HepG2 (cell line): ENCODE results near the gene AEBP1. TPM values are rescaled to one million over a fixed set of nuclear protein-coding genes. Genes with fewer than 3 reads are reported as not detected.

Source experiments
- ASH2L ChIP-seq: fragments of 300-600, 200-600 bp; sonication (generic); IDR thresholded peaks from 2 replicates; pipeline ENCODE4 v1.7.0; 2017; ENCODE audit warnings: low read depth, mild to moderate bottlenecking, moderate library complexity, mixed read lengths, low read length; ENCODE audit not compliant: insufficient read length
- CEBPB ChIP-seq: IDR thresholded peaks from 2 replicates; pipeline ENCODE4 v1.6.1; 2011; ENCODE audit warnings: low read depth, low read length, improper control_type of control experiment, borderline replicate concordance
- CREB3 ChIP-seq: sonication (generic); formaldehyde crosslinking; IDR thresholded peaks from 2 replicates; pipeline ENCODE4 v1.5.0; 2020; ENCODE audit warnings: missing genetic modification reagents
- HDAC1 ChIP-seq: sonication (generic); formaldehyde crosslinking; IDR thresholded peaks from 2 replicates; pipeline ENCODE4 v1.5.1; 2020; ENCODE audit warnings: mild to moderate bottlenecking, missing genetic modification reagents
- KAT2B ChIP-seq: fragments of 150-350 bp; IDR thresholded peaks from 2 replicates; pipeline ENCODE4 v1.6.1; 2014; ENCODE audit warnings: low read depth, low read length, borderline replicate concordance
- KAT7 ChIP-seq: IDR thresholded peaks from 2 replicates; pipeline ENCODE4 v1.6.1; 2018; ENCODE audit warnings: borderline replicate concordance, missing compliant biosample characterization
- KLF11 ChIP-seq: IDR thresholded peaks from 2 replicates; pipeline ENCODE4 v1.6.1; 2016; ENCODE audit warnings: missing compliant biosample characterization
- MAFG ChIP-seq: sonication (generic); formaldehyde crosslinking; IDR thresholded peaks from 2 replicates; pipeline ENCODE4 v1.5.1; 2020; ENCODE audit warnings: mild to moderate bottlenecking, missing genetic modification reagents
- MTF1 ChIP-seq: sonication (generic); formaldehyde crosslinking; IDR thresholded peaks from 2 replicates; pipeline ENCODE4 v1.5.0; 2020; ENCODE audit warnings: missing genetic modification reagents
- MXI1 ChIP-seq: IDR thresholded peaks from 3 replicates; pipeline ENCODE4 v1.6.1; 2012; ENCODE audit warnings: low read depth, low read length, inconsistent platforms, borderline replicate concordance
- NFE2 ChIP-seq: sonication (generic); formaldehyde crosslinking; IDR thresholded peaks from 2 replicates; pipeline ENCODE4 v1.4.0; 2020; ENCODE audit warnings: missing genetic modification reagents
- NR2F6 ChIP-seq, 2 experiments: IDR thresholded peaks; 2 replicates each; pipeline ENCODE4 v1.6.1; 2016; ENCODE audit warnings: antibody characterized with exemption in 1 of 2, mild to moderate bottlenecking in 1 of 2
- POLR2G ChIP-seq: fragments of 200-400 bp; formaldehyde crosslinking; IDR thresholded peaks from 2 replicates; pipeline ENCODE4 v1.6.1; 2018; ENCODE audit warnings: mild to moderate bottlenecking, low read depth, low read length, moderate library complexity
- TBP ChIP-seq: sonication (generic); formaldehyde crosslinking; IDR thresholded peaks from 2 replicates; pipeline ENCODE4 v1.5.0; 2020; ENCODE audit warnings: missing genetic modification reagents
- TEAD3 ChIP-seq: optimal IDR thresholded peaks from 2 replicates; pipeline ENCODE3; 2016; ENCODE audit warnings: borderline replicate concordance
- ZNF274 ChIP-seq: sonication (generic); formaldehyde crosslinking; IDR thresholded peaks from 2 replicates; pipeline ENCODE4 v1.5.1; 2020; ENCODE audit warnings: mild to moderate bottlenecking, missing genetic modification reagents
- ZNF430 ChIP-seq: sonication (generic); formaldehyde crosslinking; IDR thresholded peaks from 2 replicates; pipeline ENCODE4 v1.9.0; 2021; ENCODE audit warnings: mild to moderate bottlenecking, missing genetic modification reagents
- ZNF547 ChIP-seq: sonication (generic); formaldehyde crosslinking; IDR thresholded peaks from 2 replicates; pipeline ENCODE4 v1.5.1; 2020; ENCODE audit warnings: mild to moderate bottlenecking, missing genetic modification reagents
- ZNF614 ChIP-seq: IDR thresholded peaks from 2 replicates; pipeline ENCODE4 v1.6.1; 2018; ENCODE audit warnings: missing biosample characterization, missing genetic modification reagents, inconsistent platforms, borderline replicate concordance
- ZSCAN12 ChIP-seq: sonication (generic); formaldehyde crosslinking; IDR thresholded peaks from 2 replicates; pipeline ENCODE4 v1.9.0; 2021; ENCODE audit warnings: mild to moderate bottlenecking, missing genetic modification reagents
- polyA plus RNA-seq, 8 experiments: library from polyadenylated mRNA; depleted of rRNA in 3 of 8; stranded (reverse) in 7 of 8; unstranded in 1 of 8; fragments of >200 nt; fragmentation: Illumina TruSeq in 4 of 8; extraction: Trizol in 4 of 8; gene quantifications; 2 replicates each; pipeline versions ENCODE4 v1.2.1 to v1.2.3, GENCODE V29; 2011 to 2016; ENCODE audit warnings: low read depth in 4 of 8, missing spikeins in 1 of 8, mixed read lengths in 1 of 8; ENCODE audit not compliant: insufficient read depth in 1 of 8
- total RNA-seq, 5 experiments: library from RNA; depleted of rRNA; stranded (reverse); fragments of >200 nt; fragmentation: Illumina TruSeq; extraction: Trizol; gene quantifications; 2 replicates each; pipeline ENCODE4 v1.2.3, GENCODE V29; 2016; ENCODE audit warnings: low read depth in 1 of 5
- TF ChIP-seq, protein P1 (sequence below): sonication (generic); formaldehyde crosslinking; IDR thresholded peaks from 2 replicates; pipeline ENCODE4 v1.9.0; 2022; ENCODE audit warnings: low read depth, missing genetic modification reagents
- TF ChIP-seq, protein P2 (sequence below): sonication (generic); formaldehyde crosslinking; IDR thresholded peaks from 2 replicates; pipeline ENCODE4 v1.5.1; 2020; ENCODE audit warnings: mild to moderate bottlenecking, missing genetic modification reagents
- TF ChIP-seq, protein P3 (sequence below): sonication (generic); formaldehyde crosslinking; IDR thresholded peaks from 2 replicates; pipeline ENCODE4 v1.8.0; 2022; ENCODE audit warnings: missing genetic modification reagents, mild to moderate bottlenecking, moderate library complexity, borderline replicate concordance

Gene AEBP1
- total and polyA plus RNA-seq, 2 of the 13 experiments (the other 11 are each of a cell fraction or from before 2014, with no cell fraction given): 0.22 to 0.55 TPM

GRCh38 chr7:44123190-44124003 is 19.3 kb downstream of the AEBP1 start, which contains the start of gene POLD2 (continued):
- TF ChIP-seq, protein P1, sequence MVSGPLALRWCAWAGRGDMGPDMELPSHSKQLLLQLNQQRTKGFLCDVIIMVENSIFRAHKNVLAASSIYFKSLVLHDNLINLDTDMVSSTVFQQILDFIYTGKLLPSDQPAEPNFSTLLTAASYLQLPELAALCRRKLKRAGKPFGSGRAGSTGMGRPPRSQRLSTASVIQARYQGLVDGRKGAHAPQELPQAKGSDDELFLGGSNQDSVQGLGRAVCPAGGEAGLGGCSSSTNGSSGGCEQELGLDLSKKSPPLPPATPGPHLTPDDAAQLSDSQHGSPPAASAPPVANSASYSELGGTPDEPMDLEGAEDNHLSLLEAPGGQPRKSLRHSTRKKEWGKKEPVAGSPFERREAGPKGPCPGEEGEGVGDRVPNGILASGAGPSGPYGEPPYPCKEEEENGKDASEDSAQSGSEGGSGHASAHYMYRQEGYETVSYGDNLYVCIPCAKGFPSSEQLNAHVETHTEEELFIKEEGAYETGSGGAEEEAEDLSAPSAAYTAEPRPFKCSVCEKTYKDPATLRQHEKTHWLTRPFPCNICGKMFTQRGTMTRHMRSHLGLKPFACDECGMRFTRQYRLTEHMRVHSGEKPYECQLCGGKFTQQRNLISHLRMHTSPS (CRISPR knock-in tag): no peak
- TF ChIP-seq ASH2L: peak; percentile 58
- TF ChIP-seq MXI1: peak; percentile 29; the same call in 1 of the 3 replicates
- TF ChIP-seq MAFG (CRISPR knock-in tag): no peak
- no peak for TF ChIP-seq NR2F6 (IDR thresholded peaks at IDR 0.05)
- TF ChIP-seq NR2F6 (CRISPR knock-in tag; IDR thresholded peaks at IDR 0.05): no peak
- peak; percentile 75 for TF ChIP-seq ZNF547 (CRISPR knock-in tag)
- TF ChIP-seq POLR2G: peak; percentile 74
- no peak for TF ChIP-seq CEBPB
- no peak for TF ChIP-seq KAT2B
- no peak for TF ChIP-seq KLF11 (CRISPR knock-in tag)
- no peak for TF ChIP-seq NFE2
- peak; percentile 77; the same call in 1 of the 2 replicates for TF ChIP-seq KAT7 (CRISPR knock-in tag)
- no peak for TF ChIP-seq CREB3 (CRISPR knock-in tag)
- TF ChIP-seq, protein P2, sequence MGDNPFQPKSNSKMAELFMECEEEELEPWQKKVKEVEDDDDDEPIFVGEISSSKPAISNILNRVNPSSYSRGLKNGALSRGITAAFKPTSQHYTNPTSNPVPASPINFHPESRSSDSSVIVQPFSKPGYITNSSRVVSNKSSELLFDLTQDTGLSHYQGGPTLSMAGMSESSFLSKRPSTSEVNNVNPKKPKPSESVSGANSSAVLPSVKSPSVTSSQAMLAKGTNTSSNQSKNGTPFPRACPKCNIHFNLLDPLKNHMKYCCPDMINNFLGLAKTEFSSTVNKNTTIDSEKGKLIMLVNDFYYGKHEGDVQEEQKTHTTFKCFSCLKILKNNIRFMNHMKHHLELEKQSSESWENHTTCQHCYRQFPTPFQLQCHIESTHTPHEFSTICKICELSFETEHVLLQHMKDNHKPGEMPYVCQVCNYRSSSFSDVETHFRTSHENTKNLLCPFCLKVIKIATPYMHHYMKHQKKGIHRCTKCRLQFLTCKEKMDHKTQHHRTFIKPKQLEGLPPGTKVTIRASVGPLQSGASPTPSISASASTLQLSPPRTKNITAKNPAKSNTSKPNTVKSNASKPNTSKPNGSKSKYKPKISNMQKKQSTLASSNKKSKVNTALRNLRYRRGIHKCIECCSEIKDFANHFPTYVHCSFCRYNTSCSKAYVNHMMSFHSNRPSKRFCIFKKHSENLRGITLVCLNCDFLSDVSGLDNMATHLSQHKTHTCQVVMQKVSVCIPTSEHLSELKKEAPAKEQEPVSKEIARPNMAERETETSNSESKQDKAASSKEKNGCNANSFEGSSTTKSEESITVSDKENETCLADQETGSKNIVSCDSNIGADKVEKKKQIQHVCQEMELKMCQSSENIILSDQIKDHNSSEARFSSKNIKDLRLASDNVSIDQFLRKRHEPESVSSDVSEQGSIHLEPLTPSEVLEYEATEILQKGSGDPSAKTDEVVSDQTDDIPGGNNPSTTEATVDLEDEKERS (CRISPR knock-in tag): no peak
- TF ChIP-seq ZSCAN12 (CRISPR knock-in tag): no peak
- TF ChIP-seq, protein P3, sequence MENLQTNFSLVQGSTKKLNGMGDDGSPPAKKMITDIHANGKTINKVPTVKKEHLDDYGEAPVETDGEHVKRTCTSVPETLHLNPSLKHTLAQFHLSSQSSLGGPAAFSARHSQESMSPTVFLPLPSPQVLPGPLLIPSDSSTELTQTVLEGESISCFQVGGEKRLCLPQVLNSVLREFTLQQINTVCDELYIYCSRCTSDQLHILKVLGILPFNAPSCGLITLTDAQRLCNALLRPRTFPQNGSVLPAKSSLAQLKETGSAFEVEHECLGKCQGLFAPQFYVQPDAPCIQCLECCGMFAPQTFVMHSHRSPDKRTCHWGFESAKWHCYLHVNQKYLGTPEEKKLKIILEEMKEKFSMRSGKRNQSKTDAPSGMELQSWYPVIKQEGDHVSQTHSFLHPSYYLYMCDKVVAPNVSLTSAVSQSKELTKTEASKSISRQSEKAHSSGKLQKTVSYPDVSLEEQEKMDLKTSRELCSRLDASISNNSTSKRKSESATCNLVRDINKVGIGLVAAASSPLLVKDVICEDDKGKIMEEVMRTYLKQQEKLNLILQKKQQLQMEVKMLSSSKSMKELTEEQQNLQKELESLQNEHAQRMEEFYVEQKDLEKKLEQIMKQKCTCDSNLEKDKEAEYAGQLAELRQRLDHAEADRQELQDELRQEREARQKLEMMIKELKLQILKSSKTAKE (CRISPR knock-in tag): no peak
- TF ChIP-seq HDAC1 (CRISPR knock-in tag): peak; percentile 87
- no peak for TF ChIP-seq TEAD3
- no peak for TF ChIP-seq TBP (CRISPR knock-in tag)
- TF ChIP-seq ZNF274 (CRISPR knock-in tag): 0 out of 2 replicates have a peak, but pooled peaks have one; percentile 56
- peak; percentile 61; the same call in 1 of the 2 replicates for TF ChIP-seq ZNF430
- no peak for TF ChIP-seq ZNF614 (CRISPR knock-in tag)
- TF ChIP-seq MTF1 (CRISPR knock-in tag): no peak
